ENCODE measurements around the gene SAP25. TPM values are rescaled to one million over a fixed set of nuclear protein-coding genes. Genes with fewer than 3 reads are reported as not detected.

SAP25 gene
- total and polyA plus RNA-seq, 2 experiments from 2014 or later, result 3.8 to 4.1 TPM

- H4K20me1 ChIP-seq (replicated peaks; ENCODE audit: insufficient read depth), result no peaks in the 10 kb centered on the region
- no peak overlapping the region for H2AFZ ChIP-seq
- H3K4me1 Mint-ChIP-seq, result peaks cover 34% of the 10 kb centered on the region
- TF ChIP-seq CTCF (conservative IDR thresholded peaks at IDR 0.05; ENCODE audit: low read depth in 2 of 2) (no peak; a peak in 1 of 4 replicates), JUNB (IDR thresholded peaks at IDR 0.05; ENCODE audit: unreplicated experiment) (no peak), EZH2 (IDR thresholded peaks at IDR 0.05; ENCODE audit: low read depth, unreplicated experiment) (no peak), ZNF462 (CRISPR knock-in tag; IDR thresholded peaks at IDR 0.05) (no peak), POLR2AphosphoS5 (IDR thresholded peaks at IDR 0.05; ENCODE audit: low read depth) (no peak)
- peaks cover 36% of the 10 kb centered on the region for H3K4me1 ChIP-seq (ENCODE audit: insufficient read depth)
- peak overlapping the region; percentile 69 for H3K27ac ChIP-seq (ENCODE audit: low read depth)
- DNase-seq (ENCODE audit: low spot score) (no peak), ATAC-seq (no peak)
- no peak overlapping the region for H3K4me3 ChIP-seq
- H3K79me2 ChIP-seq (replicated peaks; ENCODE audit: insufficient read depth), result no peaks in the 10 kb centered on the region
- H3K36me3 ChIP-seq (ENCODE audit: insufficient read depth), result peaks cover 5% of the 10 kb centered on the region; the same call in 1 of the 2 replicates
- peak overlapping the region; percentile 89 for H3K4me2 ChIP-seq
- no peaks in the 10 kb centered on the region for H3K9me2 ChIP-seq (ENCODE audit: insufficient read depth)
- H3K4me3 Mint-ChIP-seq, result peak overlapping the region; percentile 55; the same call in 1 of the 3 replicates
- H3K36me3 Mint-ChIP-seq (ENCODE audit: low read depth), result peaks cover 12% of the 10 kb centered on the region
- H3K27ac Mint-ChIP-seq, result peak overlapping the region; percentile 85
- peaks cover 12% of the 10 kb centered on the region; the same call in 1 of the 2 replicates for H3F3A ChIP-seq (replicated peaks; ENCODE audit: low read depth)
- peaks cover 13% of the 10 kb centered on the region; the same call in 1 of the 2 replicates for H3K27me3 ChIP-seq (ENCODE audit: insufficient read depth)
- H3K27me3 Mint-ChIP-seq (ENCODE audit: insufficient read depth, low read depth, poor library complexity), result peaks cover 36% of the 10 kb centered on the region
- no peaks in the 10 kb centered on the region for H3K9me3 Mint-ChIP-seq
These were observed 1.3 kb downstream of the SAP25 start for GRCh38 chr7:100572281-100572948.
